Measurements from ENCODE around the gene C1orf159. TPM values are rescaled to one million over a fixed set of nuclear protein-coding genes. Genes with fewer than 3 reads are reported as not detected.

The C1orf159 gene
- total and polyA plus RNA-seq, 2 experiments from 2014 or later = 11.4 to 13.1 TPM

DNA sequence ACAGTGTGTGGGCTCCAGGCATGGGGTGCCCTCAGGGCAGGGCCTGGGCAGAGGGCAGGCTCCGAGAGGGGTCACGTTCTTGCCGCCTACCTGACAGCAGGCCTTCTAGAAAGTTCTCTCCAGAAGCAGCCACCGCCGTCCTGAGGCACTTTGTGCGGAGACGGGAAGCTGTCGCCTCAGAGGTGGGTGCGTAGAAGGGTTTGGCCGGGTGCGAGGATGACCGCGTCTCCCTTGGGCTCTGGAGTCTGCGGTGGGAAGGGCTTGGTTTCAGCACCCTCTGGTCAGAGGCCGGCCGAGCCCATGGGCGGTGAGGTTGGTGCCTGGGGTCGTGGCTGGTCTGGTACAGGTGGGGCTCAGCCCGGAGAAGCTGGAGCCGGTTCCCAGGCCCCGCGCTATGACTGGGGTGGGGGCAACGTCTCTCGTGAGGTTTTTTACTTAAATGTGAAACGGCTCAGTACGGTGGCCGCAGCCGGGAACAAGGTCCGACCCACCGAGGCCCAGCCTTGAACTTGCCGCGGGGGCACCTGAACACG lies 47.7 kb upstream of the C1orf159 start:
- no peaks in the 10 kb centered on the region for H3K9me2 ChIP-seq (ENCODE audit: insufficient read depth)
- no peak for DNase-seq
- H2AFZ ChIP-seq = no peak overlapping the region
- no peaks in the 10 kb centered on the region for H3K4me1 ChIP-seq (ENCODE audit: insufficient read depth)
- WGBS, 2 experiments (ENCODE audit: low coverage in 1 of 2, low lambda C conversion rate in 2 of 2, missing lambda C conversion rate in 2 of 2) = 88 to 93% methylated on average over 33 of the region's 33 CpGs
- no peaks in the 10 kb centered on the region for H3K79me2 ChIP-seq (ENCODE audit: insufficient read depth)
- no peak overlapping the region for H3K9ac ChIP-seq
- TF ChIP-seq EZH2 (IDR thresholded peaks at IDR 0.05; ENCODE audit: insufficient read depth, poor library complexity, severe bottlenecking) (no peak), EZH2phosphoT487 (IDR thresholded peaks at IDR 0.05; ENCODE audit: insufficient read depth, low read depth) (no peak)
- no peaks in the 10 kb centered on the region for H4K20me1 ChIP-seq (ENCODE audit: insufficient read depth)
- in situ Hi-C loops (cut with MboI) = no loop called here
- no peaks in the 10 kb centered on the region for H3F3A ChIP-seq (ENCODE audit: insufficient read depth)
- no peak overlapping the region for H3K4me3 ChIP-seq
- H3K27ac ChIP-seq = no peak overlapping the region
- no peak overlapping the region for H3K4me2 ChIP-seq (ENCODE audit: unreplicated experiment)
- peaks cover 16% of the 10 kb centered on the region; the same call in 1 of the 2 replicates for H3K27me3 ChIP-seq (replicated peaks; ENCODE audit: insufficient read depth)
- no peaks in the 10 kb centered on the region for H3K9me3 ChIP-seq (ENCODE audit: low read depth)
- no peaks in the 10 kb centered on the region for H3K36me3 ChIP-seq (ENCODE audit: low read depth)

DNA sequence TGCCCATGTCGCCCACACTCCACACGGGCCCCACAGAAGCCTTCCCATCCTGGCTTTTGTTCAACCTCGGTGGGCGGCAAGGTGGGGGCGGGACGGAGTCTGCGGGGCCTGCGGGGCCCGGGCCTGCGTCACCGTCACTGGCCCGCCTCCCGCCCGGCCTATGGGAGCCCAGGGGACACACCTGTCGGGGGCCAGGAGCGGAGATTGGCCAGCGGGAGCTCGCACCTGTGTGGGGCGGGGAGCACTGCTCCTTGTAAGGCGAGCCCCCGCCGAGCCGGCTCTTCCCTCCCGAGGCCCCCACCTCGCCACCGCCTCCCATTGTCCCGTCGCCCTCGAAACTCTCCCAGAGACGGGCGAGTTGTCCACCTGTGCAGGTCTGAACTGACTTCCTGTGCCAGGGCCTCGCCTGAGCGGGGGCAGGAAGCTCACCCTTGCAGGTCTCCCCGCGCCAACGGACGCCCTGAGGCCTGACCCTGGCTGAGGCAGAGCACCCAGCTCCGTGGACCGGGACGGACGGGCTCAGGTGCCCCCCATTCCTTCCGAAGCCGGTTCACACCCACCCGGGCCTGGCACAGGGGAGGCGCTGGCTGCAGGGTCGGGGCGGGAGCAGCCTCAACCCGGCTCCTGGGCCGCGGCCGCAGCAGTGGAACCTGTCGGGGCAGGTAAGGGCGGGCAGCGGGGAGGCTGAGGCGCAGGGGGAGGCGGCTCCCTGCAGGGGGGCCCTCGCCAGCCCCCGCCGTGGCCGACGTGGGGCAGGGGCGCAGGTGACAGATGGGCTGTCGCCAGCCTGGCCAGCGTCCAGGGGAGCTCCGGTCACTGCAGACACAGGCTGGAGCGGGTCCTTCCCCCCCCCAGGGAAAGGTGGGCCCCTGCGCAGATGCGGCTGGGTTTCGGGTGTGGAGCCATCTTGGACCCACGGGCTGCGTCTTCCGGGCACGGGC lies 47.0 kb upstream of the C1orf159 start:
- Histone ChIP-seq H3K4me3 (no peak overlapping the region), H3K4me2 (ENCODE audit: unreplicated experiment) (no peak overlapping the region), H3K9ac (no peak overlapping the region), H3K4me1 (ENCODE audit: insufficient read depth) (peaks cover 6% of the 10 kb centered on the region), H3K9me2 (ENCODE audit: insufficient read depth) (no peaks in the 10 kb centered on the region), H3K36me3 (ENCODE audit: low read depth) (no peaks in the 10 kb centered on the region), H3K9me3 (ENCODE audit: low read depth) (no peaks in the 10 kb centered on the region), H3F3A (ENCODE audit: insufficient read depth) (no peaks in the 10 kb centered on the region), H3K79me2 (ENCODE audit: insufficient read depth) (no peaks in the 10 kb centered on the region), H4K20me1 (ENCODE audit: insufficient read depth) (no peaks in the 10 kb centered on the region), H2AFZ (no peak overlapping the region), H3K27me3 (replicated peaks; ENCODE audit: insufficient read depth) (peaks cover 16% of the 10 kb centered on the region; the same call in 1 of the 2 replicates), H3K27ac (no peak overlapping the region)
- in situ Hi-C loops (cut with MboI) = no loop called here
- WGBS, 2 experiments (ENCODE audit: low coverage in 1 of 2, low lambda C conversion rate in 2 of 2, missing lambda C conversion rate in 2 of 2) = 64 to 76% methylated on average over 42 to 67 of the region's 73 CpGs
- no peak for DNase-seq
- TF ChIP-seq EZH2phosphoT487 (IDR thresholded peaks at IDR 0.05; ENCODE audit: insufficient read depth, low read depth) (no peak), EZH2 (IDR thresholded peaks at IDR 0.05; ENCODE audit: insufficient read depth, poor library complexity, severe bottlenecking) (no peak)

DNA sequence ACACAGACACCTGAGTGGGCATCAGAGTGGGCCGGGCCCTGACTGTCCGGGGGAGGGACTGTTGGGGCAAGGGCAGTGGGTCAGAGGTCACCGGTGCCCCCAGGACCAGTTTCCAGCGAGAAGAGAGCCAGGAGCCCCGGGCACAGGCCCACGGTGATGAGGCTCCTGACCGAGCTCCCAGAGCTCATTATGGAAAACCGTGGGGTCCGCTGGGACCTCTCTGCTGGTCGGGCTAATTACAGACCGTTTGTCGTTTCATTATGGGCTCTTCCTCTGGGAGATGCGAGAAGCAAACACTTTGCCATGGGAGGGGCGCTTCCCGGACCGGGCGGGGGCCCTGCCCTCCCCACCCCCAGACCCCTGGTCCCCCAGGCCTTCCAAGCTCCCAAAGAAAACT lies 45.8 kb upstream of the C1orf159 start:
- DNase-seq = no peak
- Histone ChIP-seq H3F3A (ENCODE audit: insufficient read depth) (no peaks in the 10 kb centered on the region), H3K36me3 (ENCODE audit: low read depth) (no peaks in the 10 kb centered on the region), H3K9ac (no peak overlapping the region), H3K9me2 (ENCODE audit: insufficient read depth) (no peaks in the 10 kb centered on the region), H4K20me1 (ENCODE audit: insufficient read depth) (no peaks in the 10 kb centered on the region), H3K4me1 (ENCODE audit: insufficient read depth) (peaks cover 6% of the 10 kb centered on the region), H3K27ac (no peak overlapping the region), H3K27me3 (replicated peaks; ENCODE audit: insufficient read depth) (peaks cover 16% of the 10 kb centered on the region; the same call in 1 of the 2 replicates), H2AFZ (no peak overlapping the region), H3K4me2 (ENCODE audit: unreplicated experiment) (no peak overlapping the region), H3K4me3 (no peak overlapping the region), H3K9me3 (ENCODE audit: low read depth) (no peaks in the 10 kb centered on the region), H3K79me2 (ENCODE audit: insufficient read depth) (no peaks in the 10 kb centered on the region)
- no peak for TF ChIP-seq EZH2 (IDR thresholded peaks at IDR 0.05; ENCODE audit: insufficient read depth, poor library complexity, severe bottlenecking)
- TF ChIP-seq EZH2phosphoT487 (IDR thresholded peaks at IDR 0.05; ENCODE audit: insufficient read depth, low read depth) = no peak
- WGBS, 2 experiments (ENCODE audit: low coverage in 1 of 2, low lambda C conversion rate in 2 of 2, missing lambda C conversion rate in 2 of 2) = 63 to 68% methylated on average over 16 of the region's 17 CpGs
- in situ Hi-C loops (cut with MboI) = no loop called here

DNA sequence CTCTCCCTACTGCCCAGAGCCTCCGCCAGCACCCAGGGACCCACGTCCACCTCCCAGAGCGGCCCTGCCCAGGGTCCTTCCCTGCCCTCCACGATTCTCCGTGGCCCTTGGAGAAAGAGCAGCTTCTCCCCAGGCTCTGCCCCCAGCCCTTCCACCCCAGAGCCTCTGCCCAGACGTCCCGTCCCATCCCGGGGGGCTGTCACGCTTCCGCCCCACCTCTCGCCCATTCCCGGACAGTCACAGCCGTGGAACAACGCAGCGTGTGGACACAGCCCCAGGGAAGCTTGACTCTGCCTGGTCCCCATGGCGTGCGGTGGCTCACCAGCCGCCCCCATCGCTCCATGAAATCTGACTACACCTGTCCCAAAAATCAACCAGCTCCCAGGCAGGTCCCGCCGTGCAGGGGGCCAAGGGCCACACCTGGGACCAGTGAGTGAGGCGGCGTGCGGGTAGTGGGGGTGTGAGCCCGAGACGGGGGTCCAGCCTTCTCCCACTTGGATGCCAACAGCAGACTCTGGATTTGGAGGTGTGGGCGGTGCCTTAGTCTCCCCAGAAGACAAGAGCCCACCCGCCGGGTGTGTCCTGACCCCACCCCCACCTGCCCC lies 45.3 kb upstream of the C1orf159 start:
- in situ Hi-C loops (cut with MboI) = no loop called here
- H3F3A ChIP-seq (ENCODE audit: insufficient read depth) = no peaks in the 10 kb centered on the region
- H3K36me3 ChIP-seq (ENCODE audit: low read depth) = no peaks in the 10 kb centered on the region
- H3K27me3 ChIP-seq (replicated peaks; ENCODE audit: insufficient read depth) = peaks cover 16% of the 10 kb centered on the region; the same call in 1 of the 2 replicates
- DNase-seq = no peak
- no peak overlapping the region for H3K4me3 ChIP-seq
- H3K4me2 ChIP-seq (ENCODE audit: unreplicated experiment) = no peak overlapping the region
- H3K79me2 ChIP-seq (ENCODE audit: insufficient read depth) = no peaks in the 10 kb centered on the region
- H3K9me2 ChIP-seq (ENCODE audit: insufficient read depth) = no peaks in the 10 kb centered on the region
- WGBS, 2 experiments (ENCODE audit: low coverage in 1 of 2, low lambda C conversion rate in 2 of 2, missing lambda C conversion rate in 2 of 2) = 80 to 82% methylated on average over 25 to 29 of the region's 29 CpGs
- H3K4me1 ChIP-seq (ENCODE audit: insufficient read depth) = peaks cover 6% of the 10 kb centered on the region
- H2AFZ ChIP-seq = no peak overlapping the region
- no peak overlapping the region for H3K9ac ChIP-seq
- TF ChIP-seq EZH2 (IDR thresholded peaks at IDR 0.05; ENCODE audit: insufficient read depth, poor library complexity, severe bottlenecking) (no peak), EZH2phosphoT487 (IDR thresholded peaks at IDR 0.05; ENCODE audit: insufficient read depth, low read depth) (no peak)
- no peak overlapping the region for H3K27ac ChIP-seq
- H3K9me3 ChIP-seq (ENCODE audit: low read depth) = no peaks in the 10 kb centered on the region
- no peaks in the 10 kb centered on the region for H4K20me1 ChIP-seq (ENCODE audit: insufficient read depth)
